WTC11 (cell line): ENCODE measurements around the gene TRPC4AP. TPM values are rescaled to one million over a fixed set of nuclear protein-coding genes. Genes with fewer than 3 reads are reported as not detected.

Experiments
- ATAC-seq: fragments of 200-7000 bp; cut with Tn5 transposase; 2 replicates; pipeline ENCODE4 v1.10.0; 2021; ENCODE audit warnings: mild to moderate bottlenecking, moderate library complexity
- CTCF ChIA-PET: fragments of 300-600 bp; sonication (Branson Sonifier 250); formaldehyde crosslinking; loops from one replicate; lab custom pipeline; 2021; ENCODE audit warnings: antibody characterized with exemption; lab: Charles Lee
- POLR2A ChIA-PET: fragments of 350-600 bp; sonication (Branson Sonifier 250); formaldehyde crosslinking; loops from one replicate; lab custom pipeline; 2021; ENCODE audit warnings: antibody characterized with exemption; lab: Charles Lee
- DNase-seq: peaks from one replicate; pipeline ENCODE4 v3.0.0; 2021; ENCODE audit warnings: low spot score
- H3K27ac Mint-ChIP-seq: 2 replicates; pipeline ENCODE4 v1.8.0; 2021; ENCODE audit warnings: mixed read lengths
- H3K27me3 Mint-ChIP-seq: 2 replicates; pipeline ENCODE4 v1.8.0; 2021; ENCODE audit warnings: low read depth, mild to moderate bottlenecking, moderate library complexity, mixed read lengths
- H3K36me3 Mint-ChIP-seq: 2 replicates; pipeline ENCODE4 v1.8.0; 2021; ENCODE audit warnings: mixed read lengths
- H3K4me1 Mint-ChIP-seq: 2 replicates; pipeline ENCODE4 v1.8.0; 2022; ENCODE audit warnings: mixed read lengths
- H3K4me3 Mint-ChIP-seq: 2 replicates; pipeline ENCODE4 v1.8.0; 2021; ENCODE audit warnings: mild to moderate bottlenecking, moderate library complexity, mixed read lengths
- H3K9me3 Mint-ChIP-seq: 2 replicates; pipeline ENCODE4 v1.8.0; 2021; ENCODE audit warnings: mixed read lengths
- AR ChIP-seq: fragments of 250-450 bp; sonication (Bioruptor Pico); IDR thresholded peaks from 2 replicates; pipeline ENCODE4 v1.9.0; 2021; ENCODE audit warnings: mild to moderate bottlenecking
- ATF6 ChIP-seq: sonication (generic); formaldehyde crosslinking; IDR thresholded peaks from 2 replicates; pipeline ENCODE4 v1.8.1; 2023; ENCODE audit warnings: mild to moderate bottlenecking, missing genetic modification reagents
- ETV6 ChIP-seq: sonication (generic); formaldehyde crosslinking; IDR thresholded peaks from 2 replicates; pipeline ENCODE4 v1.8.1; 2022; ENCODE audit warnings: mild to moderate bottlenecking, missing genetic modification reagents
- GABPB1 ChIP-seq: sonication (generic); formaldehyde crosslinking; IDR thresholded peaks from 2 replicates; pipeline ENCODE4 v1.8.1; 2023; ENCODE audit warnings: mild to moderate bottlenecking, missing genetic modification reagents
- GRHL2 ChIP-seq: fragments of 250-450 bp; sonication (Bioruptor Pico); IDR thresholded peaks from 2 replicates; pipeline ENCODE4 v1.8.0; 2022; ENCODE audit warnings: mild to moderate bottlenecking, moderate library complexity; ENCODE audit not compliant: insufficient replicate concordance, severe bottlenecking
- GTF2I ChIP-seq: fragments of 250-450 bp; sonication (Bioruptor Pico); conservative IDR thresholded peaks from 2 replicates; pipeline ENCODE4 v1.4.0; 2021; ENCODE audit warnings: mild to moderate bottlenecking
- HMGXB4 ChIP-seq: sonication (generic); formaldehyde crosslinking; IDR thresholded peaks from 2 replicates; pipeline ENCODE4 v1.8.1; 2023; ENCODE audit warnings: mild to moderate bottlenecking, moderate library complexity, missing genetic modification reagents
- IRF2 ChIP-seq: sonication (generic); formaldehyde crosslinking; IDR thresholded peaks from 2 replicates; pipeline ENCODE4 v1.8.0; 2022; ENCODE audit warnings: low read depth, missing genetic modification reagents, borderline replicate concordance
- MYBL2 ChIP-seq: sonication (generic); formaldehyde crosslinking; IDR thresholded peaks from 2 replicates; pipeline ENCODE4 v1.8.1; 2023; ENCODE audit warnings: mild to moderate bottlenecking, moderate library complexity, missing genetic modification reagents
- NFE2L1 ChIP-seq: sonication (generic); formaldehyde crosslinking; IDR thresholded peaks from 2 replicates; pipeline ENCODE4 v1.8.1; 2023; ENCODE audit warnings: missing genetic modification reagents
- OVOL2 ChIP-seq: fragments of 250-450 bp; sonication (Bioruptor Pico); IDR thresholded peaks from 2 replicates; pipeline ENCODE4 v1.9.0; 2021; ENCODE audit warnings: mild to moderate bottlenecking, borderline replicate concordance
- PRRX2 ChIP-seq: fragments of 250-450 bp; sonication (Bioruptor Pico); IDR thresholded peaks from 2 replicates; pipeline ENCODE4 v1.8.0; 2021; ENCODE audit warnings: mild to moderate bottlenecking
- TCF7 ChIP-seq: sonication (generic); formaldehyde crosslinking; IDR thresholded peaks from 2 replicates; pipeline ENCODE4 v1.8.0; 2022; ENCODE audit warnings: mild to moderate bottlenecking, low read depth, missing genetic modification reagents, moderate library complexity
- TEAD1 ChIP-seq: sonication (generic); formaldehyde crosslinking; IDR thresholded peaks from 2 replicates; pipeline ENCODE4 v1.8.0; 2022; ENCODE audit warnings: mild to moderate bottlenecking, missing genetic modification reagents
- TP53 ChIP-seq: sonication (generic); formaldehyde crosslinking; IDR thresholded peaks from 2 replicates; pipeline ENCODE4 v1.8.1; 2023; ENCODE audit warnings: mild to moderate bottlenecking, missing genetic modification reagents
- ZNF121 ChIP-seq: sonication (generic); formaldehyde crosslinking; IDR thresholded peaks from 2 replicates; pipeline ENCODE4 v1.8.0; 2023; ENCODE audit warnings: missing genetic modification reagents
- ZNF423 ChIP-seq: fragments of 250-450 bp; sonication (Bioruptor Pico); IDR thresholded peaks from 2 replicates; pipeline ENCODE4 v2.1.2; 2022; ENCODE audit warnings: mild to moderate bottlenecking, moderate library complexity
- total RNA-seq: library from RNA; stranded (reverse); gene quantifications from 3 replicates; pipeline ENCODE4 v1.2.3, GENCODE V29; 2021

The TRPC4AP gene
- total RNA-seq, 1 experiment from 2014 or later: 73.8 TPM

GRCh38 chr20:35129647-35130069, 37.1 kb upstream of the TRPC4AP start:
- no peaks in the 10 kb centered on the region for H3K4me1 Mint-ChIP-seq
- no peak for DNase-seq
- H3K4me3 Mint-ChIP-seq: no peak overlapping the region
- ATAC-seq: no peak
- POLR2A ChIA-PET: no interaction called here
- no peaks in the 10 kb centered on the region for H3K27me3 Mint-ChIP-seq
- H3K36me3 Mint-ChIP-seq: peaks cover 38% of the 10 kb centered on the region
- no peak overlapping the region for H3K27ac Mint-ChIP-seq
- CTCF ChIA-PET: interaction anchor here (1.0 kb wide), 1 partner anchor 33 kb away, joined by 5 read pairs; no protein-coding TSS in a partner anchor
- TF ChIP-seq HMGXB4 (CRISPR knock-in tag): no peak
- TF ChIP-seq GABPB1: peak; percentile 93
- no peaks in the 10 kb centered on the region for H3K9me3 Mint-ChIP-seq

- Mint-ChIP-seq H3K27ac (no peak overlapping the region), H3K27me3 (no peaks in the 10 kb centered on the region), H3K4me1 (no peaks in the 10 kb centered on the region), H3K9me3 (no peaks in the 10 kb centered on the region), H3K36me3 (peaks cover 36% of the 10 kb centered on the region), H3K4me3 (no peak overlapping the region)
- CTCF ChIA-PET: interaction anchor here (0.6 to 1.0 kb wide), 4 partner anchors 19 to 29 kb away, joined by 3 to 5 read pairs (median 4); no protein-coding TSS in a partner anchor
- POLR2A ChIA-PET: no interaction called here
- ATAC-seq (no peak), DNase-seq (no peak)
- TF ChIP-seq IRF2 (CRISPR knock-in tag) (no peak), NFE2L1 (CRISPR knock-in tag) (no peak), TP53 (CRISPR knock-in tag) (no peak), PRRX2 (CRISPR knock-in tag) (no peak), ETV6 (CRISPR knock-in tag) (no peak), TEAD1 (CRISPR knock-in tag) (no peak), MYBL2 (CRISPR knock-in tag) (no peak), ATF6 (CRISPR knock-in tag) (no peak), OVOL2 (CRISPR knock-in tag) (no peak), ZNF121 (CRISPR knock-in tag) (no peak), GRHL2 (CRISPR knock-in tag) (no peak)
These were observed 33.1 kb upstream of the TRPC4AP start for GRCh38 chr20:35125753-35126152.

- H3K4me3 Mint-ChIP-seq: no peak overlapping the region
- ATAC-seq (no peak), DNase-seq (no peak)
- ChIA-PET POLR2A (no interaction called here), CTCF (interaction anchor here (1.2 kb wide), 1 partner anchor 22 kb away, joined by 4 read pairs; no protein-coding TSS in a partner anchor)
- no peak overlapping the region for H3K27ac Mint-ChIP-seq
- peaks cover 52% of the 10 kb centered on the region for H3K36me3 Mint-ChIP-seq
- H3K9me3 Mint-ChIP-seq: no peaks in the 10 kb centered on the region
- TF ChIP-seq TCF7 (CRISPR knock-in tag): no peak
- no peak for TF ChIP-seq ZNF423 (CRISPR knock-in tag)
- no peak for TF ChIP-seq GTF2I (CRISPR knock-in tag)
- TF ChIP-seq AR (CRISPR knock-in tag): no peak
- no peaks in the 10 kb centered on the region for H3K27me3 Mint-ChIP-seq
- H3K4me1 Mint-ChIP-seq: no peaks in the 10 kb centered on the region
These were observed 30.3 kb upstream of the TRPC4AP start for GRCh38 chr20:35122756-35123405.
